GM20431 (cell line): ENCODE results near the gene VAC14.

Experiments used
- in situ Hi-C: fragments of 300-500 bp; cut with MseI, MboI; formaldehyde crosslinking; loops from one replicate; pipeline ENCODE4 v1.15.0; 2020; ENCODE audit warnings: low sequenced_read_pairs; ENCODE audit not compliant: unreplicated experiment

Gene VAC14

DNA sequence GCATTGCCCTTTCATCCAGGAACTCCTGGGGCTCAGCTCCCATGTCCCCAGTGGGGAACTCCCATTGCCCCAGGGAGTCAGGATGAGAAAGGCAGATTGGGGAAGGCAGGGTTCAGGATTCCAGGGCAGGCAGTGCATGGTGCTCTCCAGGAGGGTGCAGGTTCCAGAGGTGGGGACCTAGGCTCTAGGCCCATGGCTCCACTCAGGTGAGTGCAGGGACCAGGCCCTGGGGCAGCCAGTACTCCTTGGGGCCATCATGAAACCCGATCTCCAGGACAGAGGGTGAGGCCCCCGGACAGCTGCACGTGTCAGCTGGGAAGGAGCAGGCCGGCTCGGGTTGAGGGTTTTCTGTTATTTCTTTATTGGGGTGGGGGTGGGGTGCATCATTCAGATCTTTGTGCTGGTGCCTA, 113.9 kb downstream of the VAC14 start:
- in situ Hi-C loops: loop anchor here (10.0 kb wide), 1 partner anchor 88 kb away; no protein-coding TSS in a partner anchor

DNA sequence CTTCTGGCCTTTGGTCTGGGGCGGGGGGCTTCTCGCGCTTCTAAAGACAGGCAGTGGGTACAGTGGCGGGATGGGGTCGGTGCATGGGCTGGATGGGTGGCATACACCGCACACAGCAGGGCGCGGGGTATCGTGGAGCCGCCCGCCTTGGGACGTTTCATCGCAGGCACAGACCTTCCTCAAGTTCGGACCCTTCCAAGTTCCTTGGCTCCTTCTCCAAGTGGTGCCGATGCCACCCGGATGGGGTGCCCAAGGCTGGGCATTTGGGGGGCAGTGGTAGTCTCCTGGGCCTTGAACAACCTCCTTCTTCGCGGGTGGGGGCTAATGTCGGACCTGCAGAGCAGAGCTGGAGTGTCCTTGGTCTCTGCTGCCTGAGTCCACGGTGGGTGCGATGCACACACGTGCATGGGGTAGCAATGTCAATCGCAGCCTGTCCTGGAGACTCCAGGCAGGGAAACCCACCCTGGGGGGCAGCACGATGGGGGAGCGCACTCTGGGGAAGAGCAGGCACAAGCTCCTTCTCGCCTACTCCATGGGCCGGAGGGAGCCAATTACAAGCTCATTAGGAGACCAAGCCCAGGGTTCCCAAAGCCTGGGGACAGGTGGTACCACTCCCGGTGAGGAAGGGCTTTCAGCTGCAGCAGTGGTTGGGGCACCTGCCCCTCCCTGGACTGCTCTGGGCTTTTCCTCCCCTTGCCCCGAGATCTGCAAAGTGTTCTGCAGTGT, 114.4 kb downstream of the VAC14 start:
- in situ Hi-C loops: loop anchor here (10.0 kb wide), 1 partner anchor 88 kb away; no protein-coding TSS in a partner anchor

DNA sequence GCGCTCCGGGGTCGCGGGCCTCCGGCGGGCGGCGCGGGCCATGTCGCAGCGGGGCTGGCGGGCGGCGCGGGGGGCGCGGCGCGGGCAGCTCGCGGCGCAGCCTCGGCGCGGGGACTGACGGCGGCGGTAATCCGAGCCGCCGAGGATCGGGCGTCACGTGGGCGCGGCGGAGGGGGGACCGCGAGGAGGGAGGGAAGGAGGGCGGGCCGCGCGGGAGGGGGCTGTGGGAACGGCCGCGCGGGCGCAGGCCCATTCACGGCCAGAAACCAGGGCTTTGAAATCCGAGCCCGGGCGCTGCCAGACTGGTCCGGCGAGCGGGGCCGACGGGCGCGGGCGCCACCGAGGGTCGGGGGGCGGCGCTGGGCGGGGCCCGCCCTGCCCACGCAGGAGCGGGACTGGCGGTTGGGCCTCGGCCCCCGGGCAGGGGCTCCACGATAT, 115.0 kb downstream of the VAC14 start, which contains the start of gene MTSS2:
Gene MTSS2, minus strand, starts transcription at position 116 of the 438 bp plus-strand sequence. CDS start 262 bp downstream, outside the sequence.
- in situ Hi-C loops: loop anchor here (10.0 kb wide), 1 partner anchor 89 kb away; no protein-coding TSS in a partner anchor

DNA sequence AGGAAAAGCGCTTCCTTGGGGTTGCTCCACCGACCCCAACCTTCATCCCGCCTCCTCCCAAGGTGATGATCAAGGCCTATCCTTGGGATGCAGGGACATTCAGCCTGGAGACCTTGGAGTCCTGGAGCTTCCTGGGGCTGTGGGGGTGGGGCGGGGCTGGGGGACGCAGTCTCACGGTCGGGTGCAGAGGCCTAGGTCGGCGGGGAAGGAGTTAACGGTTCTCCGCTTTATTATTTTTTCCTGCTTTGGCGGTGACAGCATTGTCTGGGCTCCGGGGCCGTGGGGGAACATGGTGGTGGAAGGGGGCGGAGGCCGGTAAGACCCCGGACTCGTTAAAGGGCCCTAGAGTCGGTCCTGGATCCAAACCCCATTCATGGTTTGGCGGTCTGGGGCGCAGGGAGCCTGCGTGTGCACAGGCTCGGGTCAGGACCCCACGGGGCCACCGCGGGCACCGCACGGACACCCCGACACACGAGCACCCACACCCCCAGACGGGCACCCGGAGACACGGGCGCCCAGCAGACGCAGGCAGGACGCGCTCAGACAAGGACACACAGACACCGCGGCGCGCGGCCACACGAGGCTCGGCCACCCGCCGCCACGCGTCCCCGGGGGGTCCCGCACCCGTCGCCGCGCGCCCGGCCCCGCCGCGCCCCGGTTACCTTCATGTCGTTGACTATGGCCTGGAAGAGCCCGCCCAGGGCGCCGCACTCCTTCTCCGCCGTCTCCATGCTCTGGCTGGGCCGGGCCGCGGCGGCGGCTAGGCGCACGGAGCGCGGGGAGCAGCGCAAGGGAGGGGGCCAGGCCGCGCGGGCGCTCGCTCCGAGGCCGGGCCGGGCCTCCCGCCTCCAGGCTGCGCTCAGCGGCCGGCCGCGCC, 115.7 kb downstream of the VAC14 start:
- in situ Hi-C loops: loop anchor here (10.0 kb wide), 1 partner anchor 90 kb away; no protein-coding TSS in a partner anchor

DNA sequence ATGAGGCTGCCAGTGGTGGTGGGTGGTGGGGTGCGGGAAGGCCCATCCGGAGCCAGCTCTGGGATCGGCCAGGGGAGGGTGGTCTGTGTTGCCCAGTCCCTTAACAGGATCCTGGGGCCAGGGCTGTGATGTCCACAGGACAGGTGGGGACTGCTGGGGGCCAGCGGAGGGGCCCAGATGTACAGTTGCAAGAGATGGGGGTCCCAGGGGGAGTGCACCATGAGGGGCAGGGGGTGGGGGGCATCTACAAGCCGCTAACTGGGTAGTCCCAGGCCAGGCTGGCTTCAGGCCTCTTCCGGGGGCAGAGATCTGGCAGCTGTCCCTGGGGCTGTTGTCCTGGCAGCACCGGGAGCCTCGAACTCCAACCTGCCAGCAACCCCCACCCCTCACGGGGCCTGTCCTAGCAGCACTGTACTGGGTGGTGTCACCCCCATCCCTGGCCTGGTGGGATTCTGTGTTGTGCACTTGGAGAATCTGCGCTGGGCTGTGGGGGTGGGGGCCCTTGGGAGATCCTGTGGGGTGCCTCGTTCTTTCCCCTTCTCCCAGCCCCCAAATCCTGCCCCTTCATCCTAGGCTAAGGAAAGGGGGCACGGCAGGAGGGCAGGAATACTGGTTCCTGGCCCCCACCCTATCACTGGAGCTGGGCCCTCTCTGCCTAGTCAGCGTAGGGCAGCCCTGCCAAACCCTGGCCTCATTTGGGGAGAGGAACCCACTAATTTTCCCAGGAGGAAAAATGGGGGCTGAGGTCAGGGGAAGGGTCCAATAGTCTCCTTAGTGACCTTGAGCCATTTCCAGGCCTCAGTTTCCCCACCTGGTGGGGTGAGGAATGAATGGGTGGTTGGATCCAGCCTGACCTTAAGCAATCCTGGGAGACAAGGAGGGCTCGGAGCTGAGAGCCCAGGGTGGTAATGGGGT, 116.6 kb downstream of the VAC14 start:
- in situ Hi-C loops: loop anchor here (10.0 kb wide), 1 partner anchor 90 kb away; no protein-coding TSS in a partner anchor

DNA sequence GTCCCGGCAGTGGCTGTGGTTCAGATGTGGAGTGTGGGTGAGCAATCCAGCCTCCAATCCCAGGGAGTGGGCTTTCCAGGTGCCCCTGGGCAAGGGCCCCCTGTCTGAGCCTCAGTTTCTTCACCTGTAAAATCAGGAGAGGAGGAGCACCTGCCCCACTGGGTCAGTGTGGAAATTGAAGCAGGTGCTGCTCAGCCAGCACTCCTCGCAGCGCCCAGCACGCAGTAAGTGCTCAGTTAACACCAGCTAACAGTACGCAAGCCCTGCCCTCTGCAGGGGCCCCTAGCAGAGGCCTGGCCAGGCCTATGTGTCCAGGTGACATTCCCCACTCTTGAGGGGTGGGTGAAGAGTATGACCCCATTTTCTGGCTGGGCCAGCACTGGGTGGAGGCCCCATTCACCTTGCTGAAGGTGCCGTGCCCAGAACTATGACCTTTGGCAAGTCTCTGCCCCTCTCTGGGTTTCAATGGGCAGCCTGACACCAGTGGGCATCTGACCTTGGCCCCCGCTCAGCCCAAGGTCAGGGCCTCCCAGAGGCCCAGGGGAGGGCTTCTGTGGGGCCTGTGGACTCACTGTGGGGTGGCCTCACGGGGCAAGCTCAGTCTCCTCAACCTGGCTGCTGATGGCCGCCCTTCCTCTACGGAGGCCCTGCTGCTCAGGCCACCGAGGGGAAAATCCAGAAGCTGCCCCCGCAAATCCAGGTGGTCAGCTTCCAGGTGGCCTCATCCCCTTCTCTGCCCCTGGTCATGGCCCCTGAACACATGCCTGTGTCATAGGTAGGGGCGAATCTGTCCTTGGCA, 117.6 kb downstream of the VAC14 start:
- in situ Hi-C loops: loop anchor here (10.0 kb wide), 1 partner anchor 91 kb away; no protein-coding TSS in a partner anchor

DNA sequence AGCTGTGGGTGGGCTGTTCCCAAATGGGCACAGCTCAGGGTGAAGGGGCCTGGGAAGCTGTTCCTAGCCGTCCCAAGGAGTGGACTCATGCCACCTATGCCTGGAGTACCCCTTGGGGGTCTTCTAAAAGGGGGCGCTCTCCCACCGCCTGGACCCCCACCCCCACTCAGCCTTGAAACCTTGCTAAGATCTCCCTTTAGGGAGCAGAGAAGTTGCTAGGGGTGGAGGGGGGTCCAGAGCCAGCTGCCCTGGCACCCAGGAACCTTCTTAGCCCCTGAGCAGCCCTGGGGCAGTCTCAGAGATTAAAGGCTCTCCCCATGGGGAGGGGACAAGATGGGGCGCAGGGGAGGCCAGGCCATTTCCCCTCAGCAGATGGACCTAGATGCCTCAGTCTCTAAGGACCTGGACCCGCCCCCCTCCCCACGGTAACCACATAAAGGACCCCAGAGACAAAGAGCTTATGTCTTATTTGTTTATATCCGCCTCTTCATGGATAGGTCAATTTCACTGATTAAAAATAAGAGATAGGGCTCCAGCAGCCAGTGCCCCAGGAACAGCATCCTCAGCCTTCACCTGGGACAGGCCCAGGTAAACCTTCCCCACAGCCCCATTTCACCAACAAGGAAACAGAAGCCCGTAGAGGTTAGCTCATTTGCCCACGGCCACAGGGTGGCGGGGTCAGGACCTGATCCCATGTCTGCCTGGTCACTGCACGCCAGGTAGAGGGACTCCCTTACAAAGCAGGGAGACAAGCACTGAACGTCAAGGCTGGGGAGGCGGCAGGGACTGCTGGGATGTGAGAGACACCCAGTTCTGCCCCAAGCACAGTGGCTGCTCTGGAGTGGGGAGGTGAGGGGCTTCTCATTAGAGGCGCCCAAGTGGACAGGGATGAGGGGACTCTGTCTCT, 118.5 kb downstream of the VAC14 start:
- in situ Hi-C loops: loop anchor here (10.0 kb wide), 1 partner anchor 92 kb away; no protein-coding TSS in a partner anchor

DNA sequence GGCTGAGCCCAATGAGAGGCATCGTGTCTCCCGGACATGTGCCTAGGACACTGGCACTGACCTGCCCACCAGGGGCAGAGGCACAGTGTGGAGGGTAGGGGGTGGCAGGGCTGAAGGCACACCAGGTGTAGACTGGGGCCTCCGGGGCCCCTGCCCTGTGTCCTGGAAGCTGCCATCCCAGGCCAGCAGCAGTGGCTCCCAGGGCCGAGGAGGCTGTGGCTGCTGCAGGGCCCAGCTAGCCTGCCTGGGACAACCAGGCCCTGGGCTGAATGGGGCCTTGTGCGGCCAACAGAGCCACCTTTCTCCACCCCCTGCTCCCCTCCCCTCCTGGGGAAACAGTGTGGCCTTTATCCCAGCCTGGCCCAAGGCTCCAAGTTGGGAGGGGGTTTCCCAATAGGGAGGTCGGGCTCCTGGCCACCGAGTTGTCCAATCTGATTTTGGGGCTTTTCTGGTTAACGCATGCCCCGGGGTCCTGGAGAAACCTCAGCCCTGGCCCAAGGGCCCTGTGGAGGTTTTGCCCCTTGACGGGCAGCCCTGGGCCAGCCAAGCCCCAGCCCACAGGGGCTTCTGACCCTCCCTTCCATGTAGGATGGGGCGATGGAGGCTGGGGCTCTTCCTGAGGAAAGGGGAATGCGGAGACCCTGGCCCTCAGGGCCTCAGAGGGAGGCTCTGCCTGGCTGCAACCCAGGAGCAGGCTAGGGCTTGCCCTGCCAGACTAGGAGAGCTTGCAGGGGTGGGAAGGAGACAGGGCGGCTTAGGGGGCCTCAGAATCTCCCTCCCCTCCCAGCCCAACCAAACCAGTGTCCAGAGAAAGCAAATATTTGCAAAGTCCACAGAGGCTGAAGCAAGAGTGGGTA, 119.3 kb downstream of the VAC14 start:
- in situ Hi-C loops: loop anchor here (10.0 kb wide), 1 partner anchor 93 kb away; no protein-coding TSS in a partner anchor

DNA sequence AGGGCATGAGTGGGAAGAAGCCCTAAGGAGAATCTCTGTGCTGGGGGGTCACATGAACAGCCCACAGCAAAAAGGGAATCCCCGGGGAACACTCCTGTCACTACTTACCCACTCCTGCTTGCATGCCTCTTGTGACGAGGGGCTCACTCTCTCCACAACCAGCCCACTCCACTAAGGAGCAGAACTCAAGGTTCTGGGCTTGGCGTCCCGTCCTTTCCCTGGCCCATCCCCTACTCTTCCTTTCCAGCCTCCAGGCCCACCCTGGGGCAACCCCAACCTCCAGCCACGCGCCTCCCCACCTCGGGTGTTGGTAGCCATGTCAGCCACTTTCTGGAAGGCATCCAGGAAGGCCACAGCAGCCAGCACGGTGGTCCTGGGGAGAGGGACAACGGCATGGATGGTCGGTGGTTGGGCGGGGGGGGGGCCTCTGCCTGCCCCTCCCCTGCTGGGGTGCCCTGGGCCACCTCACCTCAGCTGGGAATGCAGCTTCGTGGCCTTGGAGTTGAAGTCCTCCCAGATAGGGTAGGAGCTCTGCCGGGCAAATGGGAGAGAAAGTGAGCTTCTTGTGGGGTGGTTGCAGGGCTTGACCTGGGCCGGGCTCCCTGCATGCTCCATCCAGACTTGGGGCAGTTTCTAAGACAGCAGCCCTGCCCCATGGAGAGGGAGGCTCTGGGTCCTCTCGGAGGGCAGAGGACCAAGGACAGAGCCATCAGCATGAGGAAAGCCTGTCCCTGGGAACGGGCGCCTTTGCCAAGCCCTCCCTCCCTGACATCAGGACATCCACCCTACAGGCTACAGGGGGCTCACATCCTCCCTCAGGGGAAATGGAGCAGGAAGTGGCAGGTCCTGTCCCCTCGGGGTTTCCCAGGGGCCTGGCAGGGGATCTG, 120.2 kb downstream of the VAC14 start:
- in situ Hi-C loops: loop anchor here (10.0 kb wide), 1 partner anchor 94 kb away; no protein-coding TSS in a partner anchor

DNA sequence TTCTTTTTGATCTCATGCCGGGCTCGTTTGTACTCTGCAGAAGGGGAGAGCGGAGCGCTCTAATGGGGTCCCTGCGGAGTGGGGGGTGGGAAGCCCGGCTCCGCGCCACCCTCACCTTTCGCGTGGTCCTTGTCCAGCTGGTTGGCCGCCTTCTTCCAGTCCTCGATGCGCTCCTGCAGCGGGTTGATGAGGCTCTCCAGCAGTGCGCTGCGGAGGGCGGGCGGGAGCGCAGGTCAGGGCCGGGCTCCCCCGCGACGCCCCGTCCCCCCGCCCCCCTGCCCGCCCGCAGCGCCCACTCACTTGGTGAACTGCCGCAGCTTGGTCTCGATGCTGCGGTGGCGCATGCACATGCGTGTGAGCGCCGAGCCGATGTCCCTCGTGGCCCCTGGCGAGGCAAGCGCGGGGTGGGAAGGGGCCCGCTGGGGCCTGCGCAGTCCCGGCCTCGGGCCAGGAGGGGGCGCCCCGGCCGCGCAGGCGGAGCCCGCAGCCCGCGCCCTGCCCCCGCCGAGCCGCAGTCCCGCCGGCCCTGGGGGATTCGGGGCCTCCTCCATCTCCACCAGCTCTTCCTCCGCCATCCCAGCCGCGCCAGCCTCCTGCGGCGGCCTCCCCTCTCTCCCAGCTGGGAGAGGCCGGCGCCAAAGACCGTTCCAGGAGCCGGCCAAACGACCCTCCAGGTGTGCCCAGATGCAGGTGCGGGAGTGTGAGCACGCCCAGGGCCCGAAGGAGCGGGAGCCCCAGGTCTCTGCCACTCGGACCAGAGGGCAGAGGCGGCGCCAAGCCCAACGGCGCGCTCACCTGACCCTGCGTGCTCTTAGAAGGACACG, 121.1 kb downstream of the VAC14 start:
- in situ Hi-C loops: loop anchor here (10.0 kb wide), 1 partner anchor 95 kb away; no protein-coding TSS in a partner anchor

DNA sequence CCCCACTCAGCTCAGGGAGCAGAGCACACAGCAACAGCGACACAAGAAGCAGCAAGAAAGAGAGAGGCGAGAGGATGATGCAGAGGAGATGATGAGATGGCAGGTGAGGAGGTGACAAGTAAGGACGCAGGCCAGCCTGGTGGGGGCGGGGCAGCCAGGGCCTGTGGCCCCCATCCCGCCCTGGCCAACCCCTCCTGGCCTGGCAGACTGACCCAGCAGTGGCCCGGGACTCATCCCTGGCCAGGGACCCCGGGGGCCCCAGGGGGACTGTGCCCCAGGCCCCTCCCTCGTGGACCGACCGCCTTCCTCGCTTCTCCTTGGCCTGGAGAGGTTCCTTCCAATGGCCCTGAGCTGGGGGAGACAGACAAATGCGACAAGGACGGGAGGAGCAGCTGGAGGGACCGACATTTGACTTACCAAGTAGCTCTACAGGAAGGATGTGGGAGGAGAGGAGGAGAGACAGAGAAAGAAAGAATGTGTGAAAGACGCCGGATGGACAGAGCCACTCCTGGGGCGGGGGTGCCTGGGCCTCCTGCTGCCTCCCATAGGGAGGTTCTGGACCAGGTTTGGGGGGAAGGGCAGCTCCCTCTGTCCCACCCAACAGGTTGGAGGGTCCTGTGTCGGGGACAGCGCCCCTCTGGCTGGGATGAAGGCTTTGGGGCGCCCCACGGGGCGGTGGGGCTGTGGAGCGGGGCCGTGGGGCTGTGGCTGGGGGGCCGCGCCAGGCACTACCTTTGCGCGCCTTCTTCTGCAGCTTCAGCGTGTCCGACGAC, 121.9 kb downstream of the VAC14 start:
- in situ Hi-C loops: no loop called here

DNA sequence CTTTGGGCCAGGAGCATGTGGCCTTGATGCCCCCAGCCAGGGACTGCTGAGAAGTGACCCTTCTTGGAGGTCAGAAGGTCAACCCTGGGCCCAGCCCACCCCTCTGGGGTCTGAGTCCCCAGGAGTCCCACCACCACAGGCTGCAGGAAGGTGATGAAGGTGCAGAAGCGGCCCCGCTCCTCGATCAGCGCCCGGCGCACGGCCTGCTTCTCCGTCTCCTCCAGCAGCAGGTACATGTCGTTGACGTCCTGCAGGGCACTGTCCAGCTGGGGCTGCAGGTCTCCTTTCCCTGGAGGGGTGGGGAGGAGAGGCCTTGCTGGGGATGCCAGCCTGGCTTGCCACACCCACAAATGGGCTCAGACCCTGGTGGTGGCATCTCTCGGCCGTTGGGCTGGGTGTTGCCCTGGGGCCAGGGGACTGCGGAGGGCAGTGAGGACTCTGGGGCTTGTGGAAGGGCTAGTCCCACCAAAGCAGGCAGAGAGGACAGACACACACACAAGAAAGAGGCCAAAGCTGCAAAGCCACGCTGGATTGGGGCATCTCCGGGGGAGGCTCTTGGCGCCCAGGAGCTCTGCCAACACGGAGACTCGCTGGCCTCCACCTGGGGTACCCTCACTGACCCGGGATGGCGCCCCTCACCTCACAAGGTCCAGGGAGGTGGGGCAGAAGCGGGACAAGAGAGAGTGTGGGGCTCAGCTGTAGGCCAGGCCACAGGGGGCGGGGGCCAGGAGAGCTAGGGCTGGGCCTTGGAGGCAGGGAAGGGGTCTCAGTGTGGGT, 122.6 kb downstream of the VAC14 start:
- in situ Hi-C loops: no loop called here

DNA sequence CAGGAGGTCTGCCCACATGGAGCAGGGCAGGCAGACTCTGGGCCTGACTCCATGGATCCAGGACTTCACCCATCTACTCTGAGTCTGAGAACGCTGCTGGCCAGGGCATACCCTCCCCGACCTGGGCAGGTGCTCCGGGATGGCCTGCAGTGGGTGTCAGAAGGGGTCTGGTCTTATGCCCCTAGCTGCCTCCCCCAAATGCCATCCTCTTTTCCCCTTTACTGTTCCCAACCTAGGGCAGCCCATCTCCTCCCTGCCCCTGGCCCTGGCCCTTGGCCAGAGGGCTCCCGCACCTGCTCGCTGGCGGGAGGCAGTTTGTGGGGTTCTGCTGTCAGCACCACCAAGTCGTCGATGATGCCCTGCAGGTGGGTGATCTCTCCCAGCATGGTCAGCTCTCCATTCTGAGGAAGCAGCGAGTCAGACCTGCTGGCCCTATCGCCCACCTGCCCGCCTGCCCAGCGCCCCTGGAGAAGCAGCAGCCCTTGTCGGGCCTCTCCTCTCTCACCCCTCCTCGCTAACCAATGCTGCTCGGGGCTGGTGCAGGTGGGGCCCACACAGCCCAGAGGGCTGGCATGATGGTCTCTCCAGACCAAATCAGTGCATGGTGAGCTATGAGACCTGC, 123.3 kb downstream of the VAC14 start:
- in situ Hi-C loops: no loop called here
